Measurements from ENCODE around the gene METTL25B.

GRCh38 chr1:156700736-156701531 is 27.3 kb upstream of the METTL25B start:
- TF ChIP-seq CTCF (conservative IDR thresholded peaks at IDR 0.05) (no peak), EZH2 (IDR thresholded peaks at IDR 0.05; ENCODE audit: low read depth) (no peak)

Data from PC-9 (cell line).